HG03060 (cell line): ENCODE results near the gene PDE6D.

Source experiments
- ATAC-seq: cut with Tn5 transposase; IDR thresholded peaks from one replicate; pipeline ENCODE4 v1.9.1; 2021; ENCODE audit warnings: low read depth, moderate number of reproducible peaks; ENCODE audit not compliant: unreplicated experiment

Gene PDE6D

GRCh38 chr2:231685349-231686191, 95.5 kb downstream of the PDE6D start:
- ATAC-seq = no peak

GRCh38 chr2:231684314-231685223, 96.5 kb downstream of the PDE6D start:
- no peak for ATAC-seq

- ATAC-seq = no peak
Measured at GRCh38 chr2:231683292-231684235, 97.5 kb downstream of the PDE6D start.

- ATAC-seq = no peak
Measured at GRCh38 chr2:231682603-231683291, 98.3 kb downstream of the PDE6D start.
